ENCODE data around the gene FAM78B.

Gene FAM78B

DNA sequence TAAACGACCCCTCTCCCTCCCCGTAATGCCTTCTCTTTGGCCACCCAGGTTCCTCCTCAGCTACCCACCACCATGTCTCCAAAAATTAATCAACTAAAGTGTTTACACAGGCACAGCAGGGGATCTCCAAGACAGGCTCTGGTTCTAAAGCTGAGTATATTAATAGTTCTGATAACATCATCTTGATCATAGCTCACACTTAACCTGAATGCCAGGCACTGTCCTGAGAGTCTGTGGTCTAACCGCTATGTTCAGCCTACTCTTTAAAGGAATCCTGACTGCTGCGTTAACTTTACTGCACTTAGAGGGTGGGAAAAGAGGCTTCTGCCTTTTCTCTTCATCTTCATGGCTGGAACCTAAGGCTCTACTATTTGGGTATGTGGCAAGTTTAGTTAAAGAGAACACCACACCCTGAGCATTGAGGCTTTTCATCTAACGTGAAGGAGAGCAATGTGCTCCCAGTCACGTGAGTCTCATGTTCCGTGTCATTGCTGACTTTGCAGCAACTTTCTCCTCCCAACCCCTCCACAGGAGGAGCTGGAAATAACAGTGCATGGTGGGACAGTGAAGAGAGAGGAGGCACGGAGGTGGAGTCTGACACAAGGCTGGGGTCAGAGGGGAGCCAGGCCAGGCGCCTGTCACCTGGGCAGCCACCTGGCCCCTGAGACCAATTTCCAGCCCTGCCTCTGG lies 86.4 kb downstream of the FAM78B start:
- TF ChIP-seq EGR1 (IDR thresholded peaks at IDR 0.05) (no peak), YY1 (IDR thresholded peaks at IDR 0.05; ENCODE audit: low read depth) (no peak), ZBTB7A (IDR thresholded peaks at IDR 0.05; ENCODE audit: low read depth) (no peak), EP300 (IDR thresholded peaks at IDR 0.05; ENCODE audit: borderline replicate concordance) (no peak), FOXM1 (IDR thresholded peaks at IDR 0.05; ENCODE audit: borderline replicate concordance, low read depth) (no peak)
- TF ChIP-seq, protein P1, sequence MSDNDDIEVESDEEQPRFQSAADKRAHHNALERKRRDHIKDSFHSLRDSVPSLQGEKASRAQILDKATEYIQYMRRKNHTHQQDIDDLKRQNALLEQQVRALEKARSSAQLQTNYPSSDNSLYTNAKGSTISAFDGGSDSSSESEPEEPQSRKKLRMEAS (IDR thresholded peaks at IDR 0.05) = no peak

DNA sequence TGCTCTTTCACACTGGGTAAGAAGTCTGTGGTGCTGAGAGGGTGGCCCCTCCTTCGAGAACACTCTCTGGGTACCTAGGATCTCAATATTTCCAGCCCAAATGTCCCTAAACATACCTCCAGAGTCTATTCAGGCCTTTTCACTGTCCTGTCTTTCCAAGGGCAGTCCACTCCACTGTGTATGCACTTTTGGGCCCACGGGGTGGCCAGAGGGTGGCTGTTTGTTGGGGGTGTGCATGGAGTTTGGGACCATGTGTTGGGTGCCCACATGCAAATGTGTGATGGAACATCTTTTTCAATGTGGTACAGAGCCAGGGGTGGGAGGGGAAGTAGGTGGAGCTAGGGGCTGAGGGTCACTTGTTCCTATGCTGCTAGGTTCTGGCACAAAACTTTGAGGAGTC lies 87.5 kb downstream of the FAM78B start:
- TF ChIP-seq, protein P1 (IDR thresholded peaks at IDR 0.05) = no peak
- no peak for TF ChIP-seq TEAD4 (IDR thresholded peaks at IDR 0.05)
- no peak for TF ChIP-seq ZBTB7A (IDR thresholded peaks at IDR 0.05; ENCODE audit: low read depth)
- no peak for TF ChIP-seq USF1 (IDR thresholded peaks at IDR 0.05)
- no peak for TF ChIP-seq TAF1 (IDR thresholded peaks at IDR 0.05; ENCODE audit: low read depth)
- no peak for TF ChIP-seq CEBPB (IDR thresholded peaks at IDR 0.05)
- no peak for TF ChIP-seq EP300 (IDR thresholded peaks at IDR 0.05; ENCODE audit: borderline replicate concordance)
- TF ChIP-seq REST (IDR thresholded peaks at IDR 0.05; ENCODE audit: low read depth) = no peak
- no peak for TF ChIP-seq TCF12 (IDR thresholded peaks at IDR 0.05; ENCODE audit: low read depth)
- no peak for TF ChIP-seq YY1 (IDR thresholded peaks at IDR 0.05; ENCODE audit: low read depth)
- TF ChIP-seq FOXM1 (IDR thresholded peaks at IDR 0.05; ENCODE audit: borderline replicate concordance, low read depth) = no peak
- TF ChIP-seq EGR1 (IDR thresholded peaks at IDR 0.05) = no peak
- TF ChIP-seq NFIC (IDR thresholded peaks at IDR 0.05) = no peak

- TF ChIP-seq, protein P1 (IDR thresholded peaks at IDR 0.05) = no peak
- no peak for TF ChIP-seq EGR1 (IDR thresholded peaks at IDR 0.05)
- TF ChIP-seq CREB1 (IDR thresholded peaks at IDR 0.05; ENCODE audit: low read depth) = no peak
- TF ChIP-seq EP300 (IDR thresholded peaks at IDR 0.05; ENCODE audit: borderline replicate concordance) = no peak
- no peak for TF ChIP-seq REST (IDR thresholded peaks at IDR 0.05; ENCODE audit: low read depth)
- no peak for TF ChIP-seq NFIC (IDR thresholded peaks at IDR 0.05)
Observed at GRCh38 chr1:166073489-166073888, 93.3 kb downstream of the FAM78B start.

- TF ChIP-seq TCF12 (IDR thresholded peaks at IDR 0.05; ENCODE audit: low read depth) (no peak), REST (IDR thresholded peaks at IDR 0.05; ENCODE audit: low read depth) (peak; percentile 91)
Observed at GRCh38 chr1:166069390-166069789, 97.4 kb downstream of the FAM78B start.

- no peak for TF ChIP-seq FOXM1 (IDR thresholded peaks at IDR 0.05; ENCODE audit: borderline replicate concordance, low read depth)
- no peak for TF ChIP-seq TEAD4 (IDR thresholded peaks at IDR 0.05)
- TF ChIP-seq USF1 (IDR thresholded peaks at IDR 0.05) = no peak
- no peak for TF ChIP-seq TAF1 (IDR thresholded peaks at IDR 0.05; ENCODE audit: low read depth)
- no peak for TF ChIP-seq RAD21 (IDR thresholded peaks at IDR 0.05; ENCODE audit: low read depth)
- no peak for TF ChIP-seq CREB1 (IDR thresholded peaks at IDR 0.05; ENCODE audit: low read depth)
- TF ChIP-seq, protein P1 (IDR thresholded peaks at IDR 0.05) = no peak
- no peak for TF ChIP-seq REST (IDR thresholded peaks at IDR 0.05; ENCODE audit: low read depth)
- TF ChIP-seq YY1 (IDR thresholded peaks at IDR 0.05; ENCODE audit: low read depth) = no peak
- no peak for TF ChIP-seq NFIC (IDR thresholded peaks at IDR 0.05)
- TF ChIP-seq CEBPB (IDR thresholded peaks at IDR 0.05) = no peak
- no peak for TF ChIP-seq ZBTB7A (IDR thresholded peaks at IDR 0.05; ENCODE audit: low read depth)
- no peak for TF ChIP-seq TCF12 (IDR thresholded peaks at IDR 0.05; ENCODE audit: low read depth)
- TF ChIP-seq EGR1 (IDR thresholded peaks at IDR 0.05) = no peak
- no peak for TF ChIP-seq EP300 (IDR thresholded peaks at IDR 0.05; ENCODE audit: borderline replicate concordance)
Observed at GRCh38 chr1:166066107-166066506, 100.7 kb downstream of the FAM78B start.

All from Ishikawa (cell line).